Adipocyte (in vitro differentiated cells): Measurements from ENCODE around the gene TXNDC16.
"Not testable (repeated sequence)": the region's sequence is repeated elsewhere in the genome, so short reads cannot be mapped to it uniquely, and the experiment has no call there.

Experiments
- DNase-seq: peaks from one replicate; pipeline ENCODE4 v3.0.0-alpha.2; 2015; ENCODE audit warnings: low read depth
- H3K27me3 ChIP-seq: replicated peaks from 2 replicates; pipeline ENCODE4 v1.7.0; 2013; ENCODE audit warnings: mild to moderate bottlenecking, low read length, moderate library complexity; ENCODE audit not compliant: control insufficient read depth, insufficient read depth
- H3K36me3 ChIP-seq: 2 replicates; pipeline ENCODE4 v1.7.0; 2013; ENCODE audit warnings: low read length, mild to moderate bottlenecking, moderate library complexity; ENCODE audit not compliant: control insufficient read depth, insufficient read depth, severe bottlenecking
- H3K4me1 ChIP-seq: 2 replicates; pipeline ENCODE4 v1.7.0; 2013; ENCODE audit warnings: mild to moderate bottlenecking, low read length, moderate library complexity; ENCODE audit not compliant: control insufficient read depth, insufficient read depth
- H3K4me3 ChIP-seq: 2 replicates; pipeline ENCODE4 v1.7.0; 2013; ENCODE audit warnings: mild to moderate bottlenecking, low read length, moderate library complexity
- H3K9ac ChIP-seq: 2 replicates; pipeline ENCODE4 v1.7.0; 2013; ENCODE audit warnings: mild to moderate bottlenecking, low read length, moderate library complexity
- H3K9me3 ChIP-seq: 2 replicates; pipeline ENCODE4 v1.7.0; 2013; ENCODE audit warnings: mild to moderate bottlenecking, low read length, moderate library complexity; ENCODE audit not compliant: control insufficient read depth

TXNDC16 gene

GRCh38 chr14:52552063-52552988, at the start of gene TXNDC16, which contains the start of gene GPR137C:
TXNDC16 (minus strand) TSS chr14:52552505; CDS start chr14:52543557, 8,948 bp downstream.
GPR137C (plus strand) TSS chr14:52552836; CDS start chr14:52553148, 312 bp downstream.
- Histone ChIP-seq H3K36me3 (no peaks in the 10 kb centered on the region), H3K9me3 (no peaks in the 10 kb centered on the region), H3K4me3 (peak within 1 kb of the TSS; percentile 89), H3K9ac (peak within 1 kb of the TSS; percentile 75), H3K27me3 (no peaks in the 10 kb centered on the region), H3K4me1 (peaks cover 8% of the 10 kb centered on the region)
- peak; percentile 100 for DNase-seq

GRCh38 chr14:52599974-52600373, 47.7 kb upstream of the TXNDC16 start:
- no peaks in the 10 kb centered on the region for H3K27me3 ChIP-seq
- peaks cover 10% of the 10 kb centered on the region for H3K9me3 ChIP-seq
- no peak for DNase-seq
- H3K36me3 ChIP-seq = no peaks in the 10 kb centered on the region
- no peak overlapping the region for H3K9ac ChIP-seq
- no peak overlapping the region for H3K4me3 ChIP-seq
- no peaks in the 10 kb centered on the region for H3K4me1 ChIP-seq

GRCh38 chr14:52598568-52598967, 46.3 kb upstream of the TXNDC16 start:
- H3K4me1 ChIP-seq = no peaks in the 10 kb centered on the region
- DNase-seq = no peak
- no peak overlapping the region for H3K4me3 ChIP-seq
- H3K27me3 ChIP-seq = no peaks in the 10 kb centered on the region
- H3K9ac ChIP-seq = no peak overlapping the region
- H3K36me3 ChIP-seq = no peaks in the 10 kb centered on the region
- peaks cover 8% of the 10 kb centered on the region for H3K9me3 ChIP-seq

GRCh38 chr14:52596861-52597260, 44.6 kb upstream of the TXNDC16 start:
- Histone ChIP-seq H3K9ac (no peak overlapping the region), H3K27me3 (no peaks in the 10 kb centered on the region), H3K36me3 (no peaks in the 10 kb centered on the region), H3K4me3 (no peak overlapping the region), H3K9me3 (peaks cover 8% of the 10 kb centered on the region), H3K4me1 (no peaks in the 10 kb centered on the region)
- no peak for DNase-seq

- peaks cover 8% of the 10 kb centered on the region for H3K9me3 ChIP-seq
- no peak for DNase-seq
Observed at GRCh38 chr14:52596320-52596719, 44.0 kb upstream of the TXNDC16 start.

GRCh38 chr14:52590318-52590717, 38.0 kb upstream of the TXNDC16 start:
- DNase-seq = no peak
- no peaks in the 10 kb centered on the region for H3K4me1 ChIP-seq
- no peak overlapping the region for H3K9ac ChIP-seq
- peaks cover 8% of the 10 kb centered on the region for H3K9me3 ChIP-seq
- H3K36me3 ChIP-seq = no peaks in the 10 kb centered on the region
- H3K4me3 ChIP-seq = no peak overlapping the region
- H3K27me3 ChIP-seq = no peaks in the 10 kb centered on the region

More at GRCh38 chr14:52596320-52596719, 44.0 kb upstream of the TXNDC16 start:
- Histone ChIP-seq H3K27me3 (no peaks in the 10 kb centered on the region), H3K36me3 (no peaks in the 10 kb centered on the region), H3K4me1 (no peaks in the 10 kb centered on the region), H3K9ac (no peak overlapping the region), H3K4me3 (no peak overlapping the region)

- no peak for DNase-seq
- no peaks in the 10 kb centered on the region for H3K36me3 ChIP-seq
- H3K4me1 ChIP-seq = no peaks in the 10 kb centered on the region
- H3K9ac ChIP-seq = no peak overlapping the region
- no peaks in the 10 kb centered on the region for H3K27me3 ChIP-seq
- H3K9me3 ChIP-seq = peaks cover 7% of the 10 kb centered on the region
- no peak overlapping the region for H3K4me3 ChIP-seq
Observed at GRCh38 chr14:52589646-52590045, 37.3 kb upstream of the TXNDC16 start.

- no peak overlapping the region for H3K9ac ChIP-seq
- no peaks in the 10 kb centered on the region for H3K4me1 ChIP-seq
- no peaks in the 10 kb centered on the region for H3K27me3 ChIP-seq
- no peak overlapping the region for H3K4me3 ChIP-seq
- H3K36me3 ChIP-seq = no peaks in the 10 kb centered on the region
- no peak for DNase-seq
- no peaks in the 10 kb centered on the region for H3K9me3 ChIP-seq
Observed at GRCh38 chr14:52583544-52583943, 31.2 kb upstream of the TXNDC16 start.

- H3K36me3 ChIP-seq = no peaks in the 10 kb centered on the region
- H3K9me3 ChIP-seq = peaks cover 10% of the 10 kb centered on the region
- DNase-seq = no peak
- H3K4me1 ChIP-seq = no peaks in the 10 kb centered on the region
- H3K27me3 ChIP-seq = no peaks in the 10 kb centered on the region
- H3K9ac ChIP-seq = no peak overlapping the region
- H3K4me3 ChIP-seq = no peak overlapping the region
Observed at GRCh38 chr14:52575858-52576257, 23.6 kb upstream of the TXNDC16 start.

GRCh38 chr14:52568454-52568853, 16.1 kb upstream of the TXNDC16 start:
- H3K9me3 ChIP-seq = peaks cover 16% of the 10 kb centered on the region
- not testable (repeated sequence) for DNase-seq, H3K4me3 ChIP-seq, H3K4me1 ChIP-seq, H3K27me3 ChIP-seq, H3K36me3 ChIP-seq, H3K9ac ChIP-seq

GRCh38 chr14:52563120-52563519, 10.8 kb upstream of the TXNDC16 start:
- H3K9me3 ChIP-seq = peaks cover 6% of the 10 kb centered on the region
- DNase-seq = peak; percentile 17
- no peaks in the 10 kb centered on the region for H3K36me3 ChIP-seq
- H3K4me1 ChIP-seq = no peaks in the 10 kb centered on the region
- no peak overlapping the region for H3K9ac ChIP-seq
- H3K4me3 ChIP-seq = no peak overlapping the region
- no peaks in the 10 kb centered on the region for H3K27me3 ChIP-seq
